Measurements from ENCODE around the gene L3MBTL4.

L3MBTL4 gene

GRCh38 chr18:6031002-6031401 lies 383.7 kb downstream of the L3MBTL4 start:
- no peak for DNase-seq (ENCODE audit: low spot score)

- DNase-seq (ENCODE audit: low spot score) = no peak
Measured at GRCh38 chr18:6024745-6025248, 389.9 kb downstream of the L3MBTL4 start.

GRCh38 chr18:6023551-6023950 lies 391.2 kb downstream of the L3MBTL4 start:
- DNase-seq (ENCODE audit: low spot score) = no peak

DNA sequence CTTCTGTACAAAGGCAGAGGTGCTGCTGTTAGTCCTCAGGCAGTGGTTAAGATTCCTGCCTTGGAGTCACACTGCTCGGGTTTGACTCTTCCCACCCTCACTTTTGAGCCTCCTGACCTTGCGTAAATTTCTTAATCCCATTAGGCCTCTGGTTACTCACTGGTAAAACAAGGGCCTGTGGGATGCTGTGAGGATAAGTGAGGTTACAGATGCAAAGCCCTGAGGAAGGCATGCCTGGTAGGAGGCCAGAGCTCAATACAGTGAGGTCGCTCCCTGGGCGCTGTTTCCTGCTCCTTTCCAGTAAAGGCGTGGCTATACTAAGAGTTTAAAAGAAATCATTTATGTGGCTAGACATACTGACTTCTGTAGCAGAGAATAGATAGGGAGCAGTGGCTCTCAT lies 391.9 kb downstream of the L3MBTL4 start:
- no peak for DNase-seq (ENCODE audit: low spot score)

GRCh38 chr18:6022074-6022444 lies 392.7 kb downstream of the L3MBTL4 start:
- no peak for DNase-seq (ENCODE audit: low spot score)

DNA sequence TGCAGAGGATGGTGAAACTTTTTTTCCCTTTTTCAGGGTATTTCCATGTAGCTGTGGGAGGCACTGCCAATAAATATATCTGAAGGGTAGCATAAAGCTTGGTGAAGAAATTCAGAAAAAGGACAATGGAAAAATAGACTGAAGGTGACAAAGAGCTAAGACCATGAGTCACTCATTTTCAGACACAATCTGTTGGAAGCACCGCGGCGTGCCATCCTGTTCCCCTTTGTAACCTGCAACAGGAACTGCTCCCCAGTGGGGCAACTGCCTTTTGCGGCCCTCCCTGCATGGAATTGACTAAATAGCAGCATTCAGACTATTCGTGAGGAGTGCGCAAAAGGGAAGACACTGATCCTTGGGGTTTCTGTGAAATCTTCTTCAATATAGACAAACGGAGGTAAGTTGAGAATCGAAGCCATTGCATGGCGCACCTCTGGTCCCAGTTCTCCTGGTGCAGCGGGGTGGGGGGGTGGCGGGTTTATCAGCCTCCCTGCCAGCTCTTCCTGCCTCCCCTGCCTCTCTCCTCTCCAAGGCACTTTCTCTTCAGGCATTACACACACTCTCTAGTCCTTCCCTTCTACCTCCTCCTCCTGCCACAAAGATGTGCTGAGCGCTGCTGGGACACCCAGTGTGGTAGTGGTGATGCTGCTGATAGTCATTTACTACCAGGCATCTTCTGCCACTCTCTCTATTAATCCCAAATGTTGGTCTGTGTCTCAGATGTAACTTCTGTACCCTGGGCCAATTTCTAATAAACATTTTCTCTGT lies 393.2 kb downstream of the L3MBTL4 start:
- no peak for DNase-seq (ENCODE audit: low spot score)

DNA sequence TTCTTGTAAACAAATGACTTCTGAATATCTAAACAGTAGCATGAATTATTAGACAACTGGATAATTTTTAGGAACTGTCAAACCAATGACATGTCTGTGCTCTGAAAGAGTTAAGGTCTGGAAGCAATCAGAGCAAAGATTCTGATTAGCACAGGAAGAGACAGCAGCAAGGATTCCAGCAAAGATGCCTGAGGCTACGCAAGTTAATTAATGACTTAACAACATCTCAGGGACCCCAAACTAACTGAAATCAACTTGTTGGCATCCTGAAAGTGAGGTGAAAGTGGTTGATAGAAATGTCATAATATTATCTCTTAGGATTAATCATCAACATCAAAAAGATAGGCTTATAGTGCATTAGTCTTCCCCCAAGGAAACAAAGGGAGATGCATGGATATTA lies 396.0 kb downstream of the L3MBTL4 start:
- no peak for DNase-seq (ENCODE audit: low spot score)

- DNase-seq (ENCODE audit: low spot score) = no peak
Measured at GRCh38 chr18:6017171-6017570, 397.5 kb downstream of the L3MBTL4 start.

DNA sequence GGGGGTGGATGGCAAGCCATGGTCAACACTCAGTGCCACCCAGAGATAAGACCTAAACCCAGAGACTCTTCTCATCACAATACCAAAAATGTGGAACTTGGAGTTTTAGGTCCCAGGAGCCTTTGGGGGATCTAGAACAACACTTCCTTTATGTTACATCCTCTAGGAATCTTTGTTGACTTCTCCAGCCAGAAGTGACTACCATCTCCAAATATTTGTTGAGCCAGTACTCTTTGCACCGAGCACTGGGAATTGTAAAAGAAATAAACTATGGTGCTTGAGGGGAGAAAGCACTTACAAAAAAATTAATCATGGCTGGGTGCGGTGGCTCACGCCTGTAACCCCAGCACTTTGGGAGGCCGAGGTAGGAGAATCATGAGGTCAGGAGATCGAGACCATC lies 399.3 kb downstream of the L3MBTL4 start:
- no peak for DNase-seq (ENCODE audit: low spot score)

DNA sequence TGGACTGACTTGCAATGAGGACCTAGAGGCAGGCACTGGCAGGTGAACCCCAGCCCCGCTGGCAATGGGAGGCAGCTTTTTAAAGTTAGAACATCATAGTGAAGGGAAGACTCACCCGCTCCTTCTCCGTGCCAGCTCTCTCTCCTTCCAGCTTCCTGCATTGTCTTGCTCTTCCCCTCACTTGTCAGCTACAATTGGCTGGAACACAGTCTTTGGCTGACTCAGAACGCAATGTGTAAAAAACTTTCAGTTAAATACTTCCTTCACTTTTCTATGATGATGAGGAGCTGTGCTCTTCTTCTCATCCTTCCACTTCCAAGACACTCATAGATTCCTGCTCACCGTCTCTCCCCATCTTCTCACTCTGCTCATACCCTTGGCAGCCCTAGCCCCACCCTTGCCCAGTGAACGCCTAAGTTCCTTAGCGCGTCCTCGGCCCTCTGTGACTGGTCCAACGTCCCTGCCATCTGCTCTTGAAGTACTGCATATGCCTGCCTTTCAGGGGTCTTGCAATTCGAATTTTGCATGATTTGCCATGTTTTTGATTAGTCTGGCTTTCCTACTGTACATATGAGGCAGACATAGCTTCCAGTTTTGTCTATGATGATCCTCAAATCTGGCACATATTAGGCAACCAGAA lies 401.4 kb downstream of the L3MBTL4 start:
- DNase-seq (ENCODE audit: low spot score) = no peak

GRCh38 chr18:6010921-6011320 lies 403.8 kb downstream of the L3MBTL4 start:
- no peak for DNase-seq (ENCODE audit: low spot score)

DNA sequence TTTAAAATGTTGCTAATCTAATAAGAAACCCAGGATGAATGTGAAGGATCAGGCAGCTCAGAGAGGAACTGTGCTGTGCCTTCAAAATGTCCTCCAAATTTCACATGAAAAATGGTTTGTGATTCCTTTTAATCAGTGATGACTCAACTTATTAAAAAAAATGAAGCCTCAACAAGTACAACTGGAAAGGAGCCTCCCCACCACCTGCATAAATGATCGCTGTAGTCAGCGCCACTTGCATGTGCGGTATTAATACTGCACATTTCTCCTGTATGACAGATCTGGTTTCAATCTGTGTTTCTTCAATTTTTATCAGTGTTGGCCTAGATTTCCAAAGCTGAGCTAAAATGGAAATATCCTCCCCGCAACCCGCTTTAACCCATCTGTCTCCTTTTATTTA lies 404.4 kb downstream of the L3MBTL4 start:
- no peak for DNase-seq (ENCODE audit: low spot score)

GRCh38 chr18:6009756-6010155 lies 405.0 kb downstream of the L3MBTL4 start:
- no peak for DNase-seq (ENCODE audit: low spot score)

GRCh38 chr18:6004683-6005082 lies 410.0 kb downstream of the L3MBTL4 start:
- DNase-seq (ENCODE audit: low spot score) = no peak

DNA sequence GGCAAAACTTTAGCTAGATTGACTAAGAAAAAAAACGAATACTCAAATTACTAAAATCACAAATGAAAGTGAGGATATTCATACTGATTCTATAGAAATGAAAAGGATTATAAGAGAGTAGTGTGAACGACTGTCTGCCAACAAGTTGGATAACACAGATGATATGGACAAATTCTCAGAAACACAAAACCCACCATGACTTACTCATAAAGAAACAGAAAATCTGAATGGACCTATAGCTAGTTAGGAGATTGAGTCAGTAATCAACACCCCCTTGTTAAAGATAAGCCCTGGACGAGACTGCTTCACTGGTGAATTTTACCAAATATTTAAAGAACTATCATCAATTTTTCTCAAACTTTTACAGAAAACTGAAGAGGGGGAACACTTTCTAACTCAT lies 410.6 kb downstream of the L3MBTL4 start:
- DNase-seq (ENCODE audit: low spot score) = no peak

DNA sequence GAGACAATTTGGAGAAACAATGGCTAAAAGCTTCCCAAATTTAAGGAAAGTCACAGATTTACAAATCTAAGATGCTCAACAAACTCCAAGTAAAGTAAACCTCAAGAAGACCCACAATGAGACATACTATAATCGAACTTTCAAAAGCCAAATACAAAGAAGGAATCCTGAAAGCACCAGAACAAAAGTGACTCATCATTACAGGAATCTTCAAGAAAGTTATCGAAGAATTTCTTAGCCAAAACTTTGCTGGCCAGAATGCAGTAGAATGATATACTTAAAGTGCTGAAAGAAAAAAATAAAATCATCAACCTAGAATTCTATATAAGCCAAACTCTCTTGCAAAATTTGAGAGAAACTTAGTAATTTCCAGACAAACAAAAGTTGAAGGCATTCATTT lies 412.8 kb downstream of the L3MBTL4 start:
- DNase-seq (ENCODE audit: low spot score) = no peak

DNA sequence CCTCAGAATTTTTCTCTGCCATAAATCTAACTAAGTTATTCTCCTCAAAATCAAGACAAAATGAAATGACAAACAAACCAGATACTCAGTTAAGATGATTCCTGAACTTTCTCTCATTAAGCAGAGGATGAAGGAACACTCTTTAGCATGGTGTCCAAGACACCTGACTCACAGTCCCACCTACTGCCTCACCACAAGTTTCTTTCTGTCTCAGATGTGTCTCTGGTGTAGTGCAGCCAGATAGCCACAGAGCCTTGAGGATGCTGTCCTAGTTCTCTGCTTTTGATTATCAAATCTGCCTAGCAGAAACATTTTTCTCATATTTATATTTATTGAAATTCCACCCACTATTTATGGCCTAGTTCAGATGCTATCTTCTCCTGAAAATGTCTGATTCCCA lies 415.8 kb downstream of the L3MBTL4 start:
- no peak for DNase-seq (ENCODE audit: low spot score)

DNA sequence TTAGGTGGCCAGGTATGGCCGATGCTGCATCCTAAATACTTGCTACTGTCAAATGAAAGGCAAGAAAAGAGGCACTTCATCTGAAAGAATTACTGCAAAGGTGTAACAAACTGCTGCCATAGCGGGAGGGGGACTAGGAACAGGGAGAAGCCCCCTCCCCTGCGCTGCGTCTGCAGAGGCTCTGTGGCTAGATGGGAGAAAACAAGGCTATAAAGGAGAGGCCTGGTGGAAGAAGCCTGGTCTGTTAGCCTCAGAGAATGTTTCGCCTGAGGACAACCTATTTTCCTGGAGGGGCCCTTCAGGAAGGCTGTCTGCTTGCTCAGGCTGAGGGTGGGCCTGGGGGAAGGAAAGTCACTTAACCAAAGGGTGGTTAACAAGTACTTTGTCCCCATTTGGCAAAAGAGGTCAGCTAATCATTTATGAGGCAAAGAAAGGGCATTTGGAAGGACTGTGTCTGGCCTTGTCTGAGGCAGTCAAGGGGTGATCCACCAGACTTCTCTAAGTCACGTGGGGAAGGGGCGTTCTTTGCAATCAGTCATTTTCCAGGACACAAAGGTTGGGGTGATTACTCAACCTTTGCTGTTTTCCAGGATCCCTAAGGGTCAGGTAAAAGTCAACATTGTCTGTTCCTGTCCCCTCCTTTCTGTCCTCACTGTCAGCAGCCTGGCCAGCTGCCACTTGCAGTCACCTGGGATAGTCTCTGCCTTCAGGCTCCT lies 416.4 kb downstream of the L3MBTL4 start:
- no peak for DNase-seq (ENCODE audit: low spot score)

- no peak for DNase-seq (ENCODE audit: low spot score)
Measured at GRCh38 chr18:5997361-5997760, 417.4 kb downstream of the L3MBTL4 start.

DNA sequence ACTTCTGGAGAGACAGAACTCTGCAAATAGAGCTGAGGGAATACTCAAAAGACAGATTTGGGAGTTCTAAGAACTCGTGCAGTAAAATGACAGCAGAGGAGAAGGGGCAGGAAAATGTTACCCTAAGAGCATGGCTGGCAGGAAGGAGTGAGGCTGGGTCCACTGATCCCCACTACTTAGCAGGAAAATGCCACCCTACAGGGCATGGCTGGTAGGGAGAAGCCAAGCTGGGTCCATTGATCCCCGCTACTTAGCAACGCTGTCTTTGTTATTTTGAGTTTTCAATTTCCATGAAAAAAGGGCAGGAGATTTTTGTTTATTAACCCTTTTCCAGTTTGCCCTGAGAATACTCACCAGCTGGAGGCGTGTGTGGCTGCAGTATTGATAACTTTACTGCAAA lies 419.1 kb downstream of the L3MBTL4 start:
- no peak for DNase-seq (ENCODE audit: low spot score)

DNA sequence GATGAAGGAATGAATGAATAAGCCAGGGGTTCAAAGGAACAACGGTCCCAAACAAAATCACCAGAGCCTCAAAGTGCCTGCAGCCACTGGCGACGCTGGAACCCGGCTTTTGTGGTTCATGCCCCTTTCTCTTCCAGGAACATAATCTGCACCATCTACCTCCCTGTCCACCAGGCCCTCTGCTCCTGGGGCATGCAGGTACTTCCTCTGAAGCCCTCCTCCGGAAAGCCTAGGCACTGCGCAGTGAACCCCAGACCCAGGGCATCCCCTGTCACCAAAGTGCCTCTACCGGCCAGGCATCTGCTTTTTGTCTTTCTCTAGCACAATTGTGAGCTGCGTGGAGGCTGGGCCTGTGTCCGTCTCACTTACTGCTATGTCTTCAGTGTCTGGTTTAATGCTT lies 420.8 kb downstream of the L3MBTL4 start:
- no peak for DNase-seq (ENCODE audit: low spot score)

DNA sequence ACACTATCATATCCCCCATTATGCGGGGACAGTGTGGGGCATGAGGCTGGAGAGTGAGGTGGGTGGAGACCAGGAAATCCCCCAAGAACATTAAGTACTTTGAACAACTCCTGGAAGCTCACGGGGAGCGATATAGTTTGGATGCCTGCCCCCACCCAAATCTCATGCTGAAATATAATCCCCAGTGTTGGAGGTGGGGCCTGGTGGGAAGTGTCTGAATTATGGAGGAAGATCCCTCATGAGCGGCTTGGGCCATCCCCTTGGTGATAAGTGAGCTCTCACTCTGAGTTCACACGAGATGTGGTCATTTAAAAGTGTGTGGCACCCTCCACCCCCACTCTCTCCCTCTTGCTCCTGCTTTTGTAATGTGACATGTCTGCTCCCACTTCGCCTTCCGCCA lies 422.3 kb downstream of the L3MBTL4 start:
- DNase-seq (ENCODE audit: low spot score) = no peak

- DNase-seq (ENCODE audit: low spot score) = no peak
Measured at GRCh38 chr18:5987249-5987648, 427.5 kb downstream of the L3MBTL4 start.

Data from putamen (tissue), 1 donor.